ENCODE data around the gene SH3BP2. TPM values are rescaled to one million over a fixed set of nuclear protein-coding genes. Genes with fewer than 3 reads are reported as not detected.

The SH3BP2 gene
- polyA plus RNA-seq, 1 donor from 2014 or later = 87.9 TPM

DNA sequence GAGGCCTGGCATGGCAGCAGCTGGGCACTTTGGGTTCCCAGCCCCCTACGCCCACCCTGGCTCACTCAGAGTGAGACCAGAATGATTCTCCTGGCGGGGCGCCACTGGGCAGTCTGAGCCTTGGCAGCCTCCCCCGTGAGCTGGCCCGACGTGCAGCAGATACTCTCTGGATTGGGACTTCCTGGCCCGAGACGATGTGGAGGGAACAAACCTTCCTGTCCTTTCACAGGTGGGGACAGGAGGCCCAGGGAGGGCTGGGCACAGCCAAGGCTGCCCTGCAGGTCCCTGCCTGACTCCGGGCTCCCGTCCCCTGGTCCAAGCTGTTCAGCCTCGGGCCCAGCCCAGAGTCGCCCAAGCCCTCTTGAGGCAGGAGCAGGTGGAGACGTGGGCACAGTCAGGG, 32.9 kb downstream of the SH3BP2 start:
- Histone ChIP-seq H3F3A (ENCODE audit: insufficient read depth, low read length, poor library complexity, severe bottlenecking) (no peaks in the 10 kb centered on the region), H3K27ac (ENCODE audit: low read length) (no peak overlapping the region), H3K9ac (ENCODE audit: low read length) (no peak overlapping the region), H2AFZ (ENCODE audit: low read depth, low read length) (no peak overlapping the region), H4K20me1 (ENCODE audit: insufficient read depth) (no peaks in the 10 kb centered on the region), H3K79me2 (replicated peaks; ENCODE audit: insufficient read depth, low read length) (no peaks in the 10 kb centered on the region), H3K27me3 (ENCODE audit: insufficient read depth, low read depth, low read length) (no peaks in the 10 kb centered on the region), H3K9me2 (ENCODE audit: insufficient read depth, low read length) (no peaks in the 10 kb centered on the region), H3K36me3 (ENCODE audit: insufficient read depth, low read length) (no peaks in the 10 kb centered on the region), H3K9me3 (ENCODE audit: low read length) (no peaks in the 10 kb centered on the region), H3K4me2 (ENCODE audit: low read length) (no peak overlapping the region), H3K4me3 (ENCODE audit: low read length) (no peak overlapping the region)
- TF ChIP-seq EZH2 (IDR thresholded peaks at IDR 0.05; ENCODE audit: borderline replicate concordance, insufficient read depth, low read length, poor library complexity, severe bottlenecking) = no peak
- TF ChIP-seq REST (IDR thresholded peaks at IDR 0.05; ENCODE audit: borderline replicate concordance) = no peak
- TF ChIP-seq SMC3 (conservative IDR thresholded peaks at IDR 0.05; ENCODE audit: poor library complexity) = no peak
- TF ChIP-seq MXI1 (conservative IDR thresholded peaks at IDR 0.05; ENCODE audit: poor library complexity, severe bottlenecking) = no peak

DNA sequence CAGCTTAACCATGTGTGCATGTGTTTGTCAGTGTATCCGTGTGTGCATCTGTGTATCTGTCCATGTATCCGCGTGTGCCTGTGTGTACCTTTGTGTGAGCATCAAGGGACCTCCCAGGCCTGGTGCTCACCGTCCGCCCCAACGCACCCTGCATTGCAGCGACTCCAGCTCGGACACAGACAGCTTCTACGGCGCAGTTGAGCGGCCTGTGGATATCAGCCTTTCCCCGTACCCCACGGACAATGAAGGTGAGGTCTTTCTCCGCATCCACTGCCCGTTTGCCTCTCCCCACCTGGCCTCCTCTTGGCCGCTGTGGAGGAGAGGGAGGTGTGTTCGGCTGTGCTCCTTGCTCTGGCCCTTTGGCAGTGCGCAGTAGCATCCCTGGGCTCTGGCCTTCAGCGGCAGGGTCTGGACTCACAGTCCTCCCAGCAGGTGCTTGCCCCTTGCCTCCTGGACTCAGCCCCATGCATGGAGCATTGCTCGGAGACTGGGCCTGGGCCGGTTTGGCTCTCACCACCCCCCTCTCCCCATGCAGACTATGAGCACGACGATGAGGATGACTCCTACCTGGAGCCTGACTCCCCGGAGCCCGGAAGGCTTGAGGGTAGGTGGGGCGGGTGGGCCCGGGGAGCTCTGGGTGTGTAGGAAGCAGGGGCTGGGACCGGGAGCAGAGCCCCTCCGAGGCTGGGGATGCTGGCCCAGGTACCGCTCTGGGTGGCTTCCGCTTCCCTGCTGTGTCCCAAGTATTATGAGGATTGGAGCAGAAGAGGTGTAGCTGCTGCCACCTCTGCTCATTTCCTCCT, 34.4 kb downstream of the SH3BP2 start:
- no peak overlapping the region for H3K4me2 ChIP-seq (ENCODE audit: low read length)
- H3K79me2 ChIP-seq (replicated peaks; ENCODE audit: insufficient read depth, low read length) = no peaks in the 10 kb centered on the region
- H3K27me3 ChIP-seq (ENCODE audit: insufficient read depth, low read depth, low read length) = no peaks in the 10 kb centered on the region
- H3K4me3 ChIP-seq (ENCODE audit: low read length) = no peak overlapping the region
- H4K20me1 ChIP-seq (ENCODE audit: insufficient read depth) = no peaks in the 10 kb centered on the region
- no peaks in the 10 kb centered on the region for H3F3A ChIP-seq (ENCODE audit: insufficient read depth, low read length, poor library complexity, severe bottlenecking)
- H3K9me2 ChIP-seq (ENCODE audit: insufficient read depth, low read length) = no peaks in the 10 kb centered on the region
- H3K9ac ChIP-seq (ENCODE audit: low read length) = no peak overlapping the region
- H3K36me3 ChIP-seq (ENCODE audit: insufficient read depth, low read length) = no peaks in the 10 kb centered on the region
- no peak overlapping the region for H3K27ac ChIP-seq (ENCODE audit: low read length)
- H2AFZ ChIP-seq (ENCODE audit: low read depth, low read length) = no peak overlapping the region
- H3K9me3 ChIP-seq (ENCODE audit: low read length) = no peaks in the 10 kb centered on the region
- TF ChIP-seq EP300 (conservative IDR thresholded peaks at IDR 0.05; ENCODE audit: poor library complexity, severe bottlenecking) = no peak

GRCh38 chr4:2827874-2828751, 35.2 kb downstream of the SH3BP2 start:
- Histone ChIP-seq H3K9ac (ENCODE audit: low read length) (no peak overlapping the region), H3K4me2 (ENCODE audit: low read length) (no peak overlapping the region), H3K9me2 (ENCODE audit: insufficient read depth, low read length) (no peaks in the 10 kb centered on the region), H3K27me3 (ENCODE audit: insufficient read depth, low read depth, low read length) (no peaks in the 10 kb centered on the region), H3K27ac (ENCODE audit: low read length) (no peak overlapping the region), H3F3A (ENCODE audit: insufficient read depth, low read length, poor library complexity, severe bottlenecking) (no peaks in the 10 kb centered on the region), H3K36me3 (ENCODE audit: insufficient read depth, low read length) (no peaks in the 10 kb centered on the region), H3K79me2 (replicated peaks; ENCODE audit: insufficient read depth, low read length) (no peaks in the 10 kb centered on the region), H4K20me1 (ENCODE audit: insufficient read depth) (no peaks in the 10 kb centered on the region), H2AFZ (ENCODE audit: low read depth, low read length) (no peak overlapping the region), H3K4me3 (ENCODE audit: low read length) (no peak overlapping the region), H3K9me3 (ENCODE audit: low read length) (no peaks in the 10 kb centered on the region)
- TF ChIP-seq, protein P1, sequence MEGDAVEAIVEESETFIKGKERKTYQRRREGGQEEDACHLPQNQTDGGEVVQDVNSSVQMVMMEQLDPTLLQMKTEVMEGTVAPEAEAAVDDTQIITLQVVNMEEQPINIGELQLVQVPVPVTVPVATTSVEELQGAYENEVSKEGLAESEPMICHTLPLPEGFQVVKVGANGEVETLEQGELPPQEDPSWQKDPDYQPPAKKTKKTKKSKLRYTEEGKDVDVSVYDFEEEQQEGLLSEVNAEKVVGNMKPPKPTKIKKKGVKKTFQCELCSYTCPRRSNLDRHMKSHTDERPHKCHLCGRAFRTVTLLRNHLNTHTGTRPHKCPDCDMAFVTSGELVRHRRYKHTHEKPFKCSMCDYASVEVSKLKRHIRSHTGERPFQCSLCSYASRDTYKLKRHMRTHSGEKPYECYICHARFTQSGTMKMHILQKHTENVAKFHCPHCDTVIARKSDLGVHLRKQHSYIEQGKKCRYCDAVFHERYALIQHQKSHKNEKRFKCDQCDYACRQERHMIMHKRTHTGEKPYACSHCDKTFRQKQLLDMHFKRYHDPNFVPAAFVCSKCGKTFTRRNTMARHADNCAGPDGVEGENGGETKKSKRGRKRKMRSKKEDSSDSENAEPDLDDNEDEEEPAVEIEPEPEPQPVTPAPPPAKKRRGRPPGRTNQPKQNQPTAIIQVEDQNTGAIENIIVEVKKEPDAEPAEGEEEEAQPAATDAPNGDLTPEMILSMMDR (IDR thresholded peaks at IDR 0.05; ENCODE audit: poor library complexity, severe bottlenecking) = no peak
- TF ChIP-seq MXI1 (conservative IDR thresholded peaks at IDR 0.05; ENCODE audit: poor library complexity, severe bottlenecking) (no peak), SMC3 (conservative IDR thresholded peaks at IDR 0.05; ENCODE audit: poor library complexity) (no peak), EZH2 (IDR thresholded peaks at IDR 0.05; ENCODE audit: borderline replicate concordance, insufficient read depth, low read length, poor library complexity, severe bottlenecking) (no peak), RAD21 (conservative IDR thresholded peaks at IDR 0.05) (no peak), POLR2AphosphoS5 (IDR thresholded peaks at IDR 0.05) (no peak), EP300 (conservative IDR thresholded peaks at IDR 0.05; ENCODE audit: poor library complexity, severe bottlenecking) (no peak), TAF1 (IDR thresholded peaks at IDR 0.05; ENCODE audit: low read depth) (no peak), REST (IDR thresholded peaks at IDR 0.05; ENCODE audit: borderline replicate concordance) (no peak)

All from neural cell (in vitro differentiated cells).